Spleen (tissue), 11 donors: Measurements from ENCODE around the gene NSD1. TPM values are rescaled to one million over a fixed set of nuclear protein-coding genes. Genes with fewer than 3 reads are reported as not detected.

Experiments
- DNase-seq: peaks from one replicate; pipeline ENCODE4 v3.0.0-alpha.2; 2020
- H3K27ac ChIP-seq, 8 donors: fragments of 200-600 bp; sonication (generic) in 7 of 8; 1 replicate in 4 of 8; 2 replicates in 4 of 8; pipeline versions ENCODE4 v1.5.0 to v1.8.0; 2016 to 2021; ENCODE audit warnings: inconsistent platforms in 4 of 8, mild to moderate bottlenecking in 4 of 8, moderate library complexity in 1 of 8
- H3K27me3 ChIP-seq, 7 donors: fragments of 200-600 bp; sonication (generic) in 6 of 7; replicated peaks in 1 of 7; 1 replicate in 4 of 7; 2 replicates in 3 of 7; pipeline versions ENCODE4 v1.5.0 to v1.8.0; 2016 to 2021; ENCODE audit warnings: inconsistent platforms in 3 of 7, mild to moderate bottlenecking in 1 of 7
- H3K36me3 ChIP-seq, 6 donors: fragments of 200-600 bp; sonication (generic) in 5 of 6; 1 replicate in 4 of 6; 2 replicates in 2 of 6; pipeline versions ENCODE4 v1.5.0 to v1.8.0; 2016 to 2021; ENCODE audit warnings: inconsistent platforms in 2 of 6
- H3K4me1 ChIP-seq, 6 donors: fragments of 200-600 bp; sonication (generic) in 5 of 6; 1 replicate in 3 of 6; 2 replicates in 3 of 6; pipeline versions ENCODE4 v1.5.0 to v1.8.0; 2016 to 2021; ENCODE audit warnings: inconsistent platforms in 3 of 6
- H3K4me3 ChIP-seq, 8 donors: fragments of 200-600 bp; sonication (generic) in 7 of 8; 1 replicate in 4 of 8; 2 replicates in 4 of 8; pipeline versions ENCODE4 v1.5.0 to v1.8.0; 2016 to 2021; ENCODE audit warnings: inconsistent platforms in 4 of 8, mild to moderate bottlenecking in 4 of 8, moderate library complexity in 2 of 8
- H3K9me3 ChIP-seq, 8 donors: fragments of 200-600 bp; sonication (generic) in 7 of 8; 1 replicate in 4 of 8; 2 replicates in 4 of 8; pipeline versions ENCODE4 v1.5.0 to v1.8.0; 2016 to 2021; ENCODE audit warnings: inconsistent platforms in 4 of 8
- CTCF ChIP-seq, 11 experiments: fragments of 200-600 bp in 7 of 11; fragments of 450-650 bp in 4 of 11; sonication (generic) in 4 of 11; IDR thresholded peaks in 8 of 11; conservative IDR thresholded peaks in 3 of 11; 1 replicate in 7 of 11; 2 replicates in 4 of 11; pipeline versions ENCODE4 v1.4.0 to v1.8.0; 2016 to 2021; ENCODE audit warnings: antibody characterized with exemption in 11 of 11, inconsistent platforms in 4 of 11, mild to moderate bottlenecking in 1 of 11
- POLR2A ChIP-seq, 3 donors: fragments of 450-650 bp; IDR thresholded peaks; one replicate each; pipeline ENCODE4 v1.5.1; 2017; ENCODE audit warnings: antibody characterized with exemption in 3 of 3, mild to moderate bottlenecking in 1 of 3
- POLR2AphosphoS5 ChIP-seq, 3 donors: sonication (generic); formaldehyde crosslinking; IDR thresholded peaks; one replicate each; pipeline ENCODE4 v1.5.1; 2017; ENCODE audit warnings: antibody characterized with exemption in 3 of 3
- WGBS, 5 donors: extraction: QIAGEN DNeasy Blood & Tissue Kit in 3 of 5; methylation state at CpG; one replicate each; pipeline versions ENCODE4 v1.1.5 to v1.1.7; 2013 to 2018; 5-methylcytosine and 5-hydroxymethylcytosine counted together
- intact Hi-C: fragments of 100-400 bp; cut with DNase I; formaldehyde crosslinking; loops from one replicate; pipeline ENCODE4 v1.15.0; 2023; ENCODE audit warnings: low total_unique reads
- polyA plus RNA-seq, 3 donors: library from polyadenylated mRNA; stranded (reverse); fragments of 200-250 nt; gene quantifications; one replicate each; pipeline ENCODE4 v1.2.1, GENCODE V29; 2013
- total RNA-seq, 7 donors: library from RNA; depleted of rRNA in 3 of 7; stranded (reverse); fragments of >200 nt in 3 of 7; fragmentation: NEBNext Ultra II Directional in 4 of 7; extraction: Animal tissue kit (Norgen Biotek cat#: 25700) in 4 of 7; gene quantifications; one replicate each; pipeline versions ENCODE4 v1.1.0 to v1.2.1, GENCODE V29; 2016 to 2021
- donor health status: healthy with polysubstance abuse.
- donor health status: DM: no; HTN: no; CAD: no; lungs with moderate emphysema.
- donor health status: DM: no; HTN: no; CAD: no.
- donor health status: Bipolar disorder and iron deficiency.
- donor health status: healthy.
- donor health status: DM: no; HTN: no; CAD: no.
- donor health status: DM: yes; HTN: yes; CAD: no.

Gene NSD1
- total and polyA plus RNA-seq, 10 donors = 4.1 to 130 (median 69.1) TPM

- intact Hi-C loops = no loop called here
Measured at GRCh38 chr5:177162379-177162778, 28.8 kb downstream of the NSD1 start.

GRCh38 chr5:177163500-177163899 lies 29.9 kb downstream of the NSD1 start:
- H3K27ac ChIP-seq = no peak overlapping the region
- intact Hi-C loops = no loop called here
- no peaks in the 10 kb centered on the region for H3K9me3 ChIP-seq
- H3K27me3 ChIP-seq = no peaks in the 10 kb centered on the region
- H3K4me1 ChIP-seq = peaks cover 0 to 53% (median 10%) of the 10 kb centered on the region in 6 donors
- no peak for DNase-seq
- TF ChIP-seq POLR2AphosphoS5 (IDR thresholded peaks at IDR 0.05) (no peak), CTCF (IDR thresholded peaks at IDR 0.05 in 8 of 11, conservative IDR thresholded peaks at IDR 0.05 in 3 of 11) (no peak), POLR2A (IDR thresholded peaks at IDR 0.05) (no peak)
- H3K4me3 ChIP-seq = no peak overlapping the region
- 94 to 100% (median 94%) methylated on average over 2 of the region's 2 CpGs for WGBS, 5 donors
- H3K36me3 ChIP-seq = peaks cover 0 to 79% (median 12%) of the 10 kb centered on the region in 6 donors

More at GRCh38 chr5:177162379-177162778, 28.8 kb downstream of the NSD1 start:
- Histone ChIP-seq H3K4me1 (peaks cover 3 to 62% (median 21%) of the 10 kb centered on the region in 6 donors), H3K4me3 (no peak overlapping the region), H3K9me3 (no peaks in the 10 kb centered on the region), H3K27me3 (no peaks in the 10 kb centered on the region), H3K36me3 (peaks cover 0 to 73% (median 12%) of the 10 kb centered on the region in 6 donors), H3K27ac (no peak overlapping the region)
- no peak for DNase-seq
- 93 to 99% (median 95%) methylated on average over 6 of the region's 6 CpGs for WGBS, 5 donors
- no peak for TF ChIP-seq CTCF (IDR thresholded peaks at IDR 0.05 in 8 of 11, conservative IDR thresholded peaks at IDR 0.05 in 3 of 11)
- TF ChIP-seq POLR2AphosphoS5 (IDR thresholded peaks at IDR 0.05) = no peak
- TF ChIP-seq POLR2A (IDR thresholded peaks at IDR 0.05) = no peak

- Histone ChIP-seq H3K27ac (no peak overlapping the region), H3K27me3 (no peaks in the 10 kb centered on the region), H3K9me3 (no peaks in the 10 kb centered on the region), H3K36me3 (peaks cover 0 to 74% (median 10%) of the 10 kb centered on the region in 6 donors), H3K4me3 (no peak overlapping the region), H3K4me1 (peaks cover 0 to 46% (median 17%) of the 10 kb centered on the region in 6 donors)
- no peak for DNase-seq
- WGBS, 5 donors = 92 to 95% (median 94%) methylated on average over 15 of the region's 15 CpGs
- intact Hi-C loops = no loop called here
- TF ChIP-seq CTCF (IDR thresholded peaks at IDR 0.05 in 8 of 11, conservative IDR thresholded peaks at IDR 0.05 in 3 of 11) (no peak), POLR2AphosphoS5 (IDR thresholded peaks at IDR 0.05) (no peak), POLR2A (IDR thresholded peaks at IDR 0.05) (no peak)
Measured at GRCh38 chr5:177169271-177169670, 35.7 kb downstream of the NSD1 start.

DNA sequence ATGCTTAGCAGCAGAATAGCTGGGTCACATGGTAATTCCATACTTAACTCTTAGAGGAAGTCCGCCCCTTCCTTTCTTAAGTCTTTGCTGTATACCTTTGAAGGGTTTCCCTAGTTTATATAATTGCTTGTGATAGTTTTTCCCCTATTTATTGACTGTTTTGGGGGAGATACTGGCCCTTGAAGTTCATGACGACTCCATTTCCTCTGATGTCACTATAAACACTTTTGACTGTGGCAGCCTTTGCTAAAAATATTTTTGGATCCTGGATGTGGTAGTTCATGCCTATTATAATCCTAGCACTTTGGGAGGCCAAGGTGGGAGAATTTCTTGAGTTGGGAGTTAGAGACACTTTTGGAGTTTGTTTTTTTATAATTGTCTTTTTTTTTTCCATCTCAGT lies 38.4 kb downstream of the NSD1 start:
- no peaks in the 10 kb centered on the region for H3K9me3 ChIP-seq
- WGBS, 5 donors = 59 to 71% (median 61%) methylated on average over 2 of the region's 2 CpGs
- peaks cover 0 to 47% (median 4%) of the 10 kb centered on the region in 6 donors for H3K36me3 ChIP-seq
- no peak for DNase-seq
- intact Hi-C loops = no loop called here
- peaks cover 1 to 70% (median 34%) of the 10 kb centered on the region in 6 donors for H3K4me1 ChIP-seq
- H3K4me3 ChIP-seq = no peak overlapping the region
- H3K27me3 ChIP-seq = no peaks in the 10 kb centered on the region
- peak overlapping the region in 1 of 8 donors; percentile 13 for H3K27ac ChIP-seq
- no peak for TF ChIP-seq POLR2A (IDR thresholded peaks at IDR 0.05)
- TF ChIP-seq CTCF (IDR thresholded peaks at IDR 0.05 in 8 of 11, conservative IDR thresholded peaks at IDR 0.05 in 3 of 11) = no peak
- no peak for TF ChIP-seq POLR2AphosphoS5 (IDR thresholded peaks at IDR 0.05)
